H1 (cell line): ENCODE measurements around the gene DNASE1L1. TPM values are rescaled to one million over a fixed set of nuclear protein-coding genes. Genes with fewer than 3 reads are reported as not detected.

ENCODE experiments used
- CTCF ChIA-PET: fragments of 300-600 bp; sonication (Branson Sonifier 250); formaldehyde crosslinking; loops from one replicate; lab custom pipeline; 2021; ENCODE audit not compliant: partially characterized antibody; lab: Charles Lee
- POLR2A ChIA-PET: fragments of 300-600 bp; sonication (Branson Sonifier 250); formaldehyde crosslinking; loops from one replicate; lab custom pipeline; 2021; ENCODE audit warnings: inconsistent platforms; ENCODE audit not compliant: partially characterized antibody; lab: Charles Lee
- DNase-seq, 2 experiments: peaks; one replicate each; pipeline versions ENCODE4 v3.0.0 to v3.0.0-alpha.2; 2010 to 2022; ENCODE audit warnings: low spot score in 2 of 2, low read depth in 1 of 2, mixed read lengths in 1 of 2
- FAIRE-seq: peaks from 2 replicates; lab custom pipeline; 2011; peaks lifted over from hg19 to GRCh38; lab: Jason Lieb, UNC
- H2AFZ ChIP-seq: 2 replicates; pipeline ENCODE4 v1.8.1; 2012; ENCODE audit warnings: low read length, inconsistent platforms
- H2AK5ac ChIP-seq: 2 replicates; pipeline ENCODE4 v1.6.1; 2013; ENCODE audit warnings: low read depth, low read length
- H2BK120ac ChIP-seq: replicated peaks from 2 replicates; pipeline ENCODE3; 2013; ENCODE audit warnings: low read depth, low read length, inconsistent platforms
- H2BK12ac ChIP-seq: 2 replicates; pipeline ENCODE4 v1.6.1; 2013; ENCODE audit warnings: low read depth, low read length
- H2BK15ac ChIP-seq: 2 replicates; pipeline ENCODE4 v1.6.1; 2013; ENCODE audit warnings: low read length
- H2BK20ac ChIP-seq: 2 replicates; pipeline ENCODE4 v1.6.1; 2013; ENCODE audit warnings: low read length
- H2BK5ac ChIP-seq: 2 replicates; pipeline ENCODE4 v1.6.1; 2013; ENCODE audit warnings: low read depth, low read length
- H3K14ac ChIP-seq: 2 replicates; pipeline ENCODE4 v1.6.1; 2013; ENCODE audit warnings: inconsistent platforms; ENCODE audit not compliant: insufficient read length
- H3K18ac ChIP-seq: 2 replicates; pipeline ENCODE4 v1.6.1; 2013; ENCODE audit warnings: low read length; ENCODE audit errors: extremely low read depth
- H3K23ac ChIP-seq: 2 replicates; pipeline ENCODE4 v1.6.1; 2013; ENCODE audit warnings: inconsistent platforms; ENCODE audit not compliant: insufficient read length
- H3K23me2 ChIP-seq: 2 replicates; pipeline ENCODE4 v1.6.1; 2013; ENCODE audit warnings: low read depth, low read length
- H3K27ac ChIP-seq: 2 replicates; pipeline ENCODE4 v1.6.1; 2011; ENCODE audit warnings: low read depth, low read length, inconsistent platforms
- H3K27me3 ChIP-seq, 4 experiments: replicated peaks in 1 of 4; 1 replicate in 1 of 4; 2 replicates in 3 of 4; pipeline versions ENCODE4 v1.6.1 to v1.8.1; 2011 to 2013; ENCODE audit warnings: low read length in 3 of 4, mild to moderate bottlenecking in 3 of 4, inconsistent platforms in 2 of 4, mixed read lengths in 2 of 4, moderate library complexity in 1 of 4; ENCODE audit not compliant: control insufficient read depth in 3 of 4, insufficient read depth in 3 of 4; ENCODE audit errors: extremely low read depth in 1 of 4
- H3K36me3 ChIP-seq, 4 experiments: 2 replicates each; pipeline versions ENCODE4 v1.6.1 to v1.8.1; 2011 to 2013; ENCODE audit warnings: mild to moderate bottlenecking in 4 of 4, low read length in 3 of 4, moderate library complexity in 2 of 4, control low read depth in 1 of 4, inconsistent platforms in 1 of 4; ENCODE audit not compliant: insufficient read depth in 4 of 4, control insufficient read depth in 2 of 4
- H3K4ac ChIP-seq: replicated peaks from 2 replicates; pipeline ENCODE3; 2013; ENCODE audit warnings: low read length, low read depth, mixed read lengths, inconsistent platforms; ENCODE audit not compliant: insufficient read length
- H3K4me1 ChIP-seq, 4 experiments: replicated peaks in 1 of 4; 1 replicate in 1 of 4; 2 replicates in 3 of 4; pipeline versions ENCODE4 v1.6.1 to v1.8.1; 2011 to 2013; ENCODE audit warnings: low read length in 3 of 4, inconsistent platforms in 2 of 4, mixed read lengths in 1 of 4; ENCODE audit not compliant: insufficient read depth in 4 of 4, control insufficient read depth in 3 of 4
- H3K4me2 ChIP-seq, 2 experiments: 2 replicates each; pipeline versions ENCODE4 v1.6.1 to v1.8.1; 2011 to 2013; ENCODE audit warnings: low read depth in 2 of 2, low read length in 2 of 2, control low read depth in 1 of 2, inconsistent platforms in 1 of 2, mild to moderate bottlenecking in 1 of 2; ENCODE audit not compliant: insufficient read depth in 1 of 2
- H3K4me3 ChIP-seq, 4 experiments: fragments of 200-600, 300-600 bp in 1 of 4; sonication (generic), shearing (Covaris generic), sonication (Bioruptor Twin) in 1 of 4; 2 replicates each; pipeline versions ENCODE4 v1.5.1 to v1.8.1; 2011 to 2016; ENCODE audit warnings: low read length in 4 of 4, low read depth in 3 of 4, control low read depth in 2 of 4, inconsistent platforms in 2 of 4, mild to moderate bottlenecking in 2 of 4, mixed read lengths in 1 of 4, moderate library complexity in 1 of 4; ENCODE audit not compliant: insufficient read depth in 2 of 4; ENCODE audit errors: extremely low read depth in 1 of 4
- H3K56ac ChIP-seq: replicated peaks from 2 replicates; pipeline ENCODE3; 2013; ENCODE audit warnings: low read depth, mild to moderate bottlenecking, mixed read lengths, low read length, inconsistent platforms; ENCODE audit not compliant: insufficient read length
- H3K79me1 ChIP-seq: 2 replicates; pipeline ENCODE4 v1.6.1; 2013; ENCODE audit warnings: low read depth, low read length, control low read depth
- H3K79me2 ChIP-seq, 2 experiments: 2 replicates each; pipeline versions ENCODE4 v1.6.1 to v1.8.1; 2012 to 2013; ENCODE audit warnings: low read length in 2 of 2, mild to moderate bottlenecking in 2 of 2, inconsistent platforms in 1 of 2; ENCODE audit not compliant: insufficient read depth in 2 of 2, control insufficient read depth in 1 of 2
- H3K9ac ChIP-seq, 4 experiments: replicated peaks in 1 of 4; 1 replicate in 1 of 4; 2 replicates in 3 of 4; pipeline versions ENCODE4 v1.6.1 to v1.8.1; 2011 to 2013; ENCODE audit warnings: low read depth in 3 of 4, low read length in 3 of 4, control low read depth in 2 of 4, mild to moderate bottlenecking in 2 of 4, moderate library complexity in 2 of 4, inconsistent platforms in 1 of 4; ENCODE audit errors: extremely low read depth in 1 of 4
- H3K9me3 ChIP-seq, 2 experiments: 2 replicates each; pipeline versions ENCODE4 v1.6.1 to v1.8.1; 2012 to 2013; ENCODE audit warnings: mild to moderate bottlenecking in 2 of 2, moderate library complexity in 2 of 2, control low read depth in 1 of 2, inconsistent platforms in 1 of 2, low read depth in 1 of 2, low read length in 1 of 2, mixed read lengths in 1 of 2; ENCODE audit not compliant: insufficient read depth in 2 of 2
- H4K20me1 ChIP-seq, 2 experiments: replicated peaks in 1 of 2; 2 replicates each; pipeline versions ENCODE3 to v1.8.1; 2011 to 2013; ENCODE audit warnings: inconsistent platforms in 2 of 2, low read length in 2 of 2, mild to moderate bottlenecking in 1 of 2; ENCODE audit not compliant: insufficient read depth in 2 of 2, control insufficient read depth in 1 of 2
- H4K5ac ChIP-seq: 2 replicates; pipeline ENCODE4 v1.6.1; 2013; ENCODE audit warnings: low read length, low read depth, mixed read lengths, inconsistent platforms; ENCODE audit not compliant: insufficient read length
- H4K8ac ChIP-seq: 2 replicates; pipeline ENCODE4 v1.8.0; 2013; ENCODE audit warnings: mild to moderate bottlenecking, moderate library complexity, low read length, inconsistent platforms; ENCODE audit not compliant: insufficient read depth; ENCODE audit errors: extremely low read depth
- H4K91ac ChIP-seq: replicated peaks from 2 replicates; pipeline ENCODE3; 2013; ENCODE audit warnings: low read length, mixed read lengths, inconsistent platforms; ENCODE audit not compliant: insufficient read length
- BRCA1 ChIP-seq: IDR thresholded peaks from 2 replicates; pipeline ENCODE4 v1.6.1; 2012; ENCODE audit warnings: low read depth, low read length, improper control_type of control experiment
- FOSL1 ChIP-seq: IDR thresholded peaks from 2 replicates; pipeline ENCODE4 v1.6.1; 2011; ENCODE audit warnings: mild to moderate bottlenecking, low read depth, low read length, moderate library complexity; ENCODE audit not compliant: insufficient read depth
- POLR2A ChIP-seq, 2 experiments: IDR thresholded peaks; 1 replicate in 1 of 2; 2 replicates in 1 of 2; pipeline ENCODE4 v1.6.1; 2011; ENCODE audit warnings: low read depth in 2 of 2, low read length in 2 of 2, mild to moderate bottlenecking in 2 of 2; ENCODE audit errors: control extremely low read depth in 1 of 2
- POLR2AphosphoS5 ChIP-seq: IDR thresholded peaks from 2 replicates; pipeline ENCODE4 v1.6.1; 2011; ENCODE audit warnings: low read depth, low read length
- SP4 ChIP-seq: IDR thresholded peaks from 2 replicates; pipeline ENCODE4 v1.6.1; 2012; ENCODE audit warnings: low read length, inconsistent platforms
- WGBS, 2 experiments: shearing (Covaris generic) in 1 of 2; methylation state at CpG; one replicate each; pipeline versions ENCODE4 v1.1.6 to v1.1.7; 2013 to 2015; ENCODE audit warnings: low lambda C conversion rate in 2 of 2, mixed read lengths in 2 of 2, inconsistent platforms in 1 of 2, low coverage in 1 of 2, missing lambda C conversion rate in 1 of 2; ENCODE audit not compliant: insufficient replicate concordance in 2 of 2, insufficient coverage in 1 of 2, insufficient read length in 1 of 2; ENCODE audit errors: extremely low coverage in 1 of 2, missing lambda C conversion rate in 1 of 2; 5-methylcytosine and 5-hydroxymethylcytosine counted together
- polyA plus RNA-seq, 7 experiments: library from polyadenylated mRNA; depleted of rRNA in 3 of 7; stranded (reverse) in 5 of 7; unstranded in 2 of 7; fragments of >200 nt in 5 of 7; fragments of 200-250 nt in 2 of 7; gene quantifications; 1 replicate in 5 of 7; 2 replicates in 1 of 7; 4 replicates in 1 of 7; pipeline versions ENCODE4 v1.2.1 to v1.2.3, GENCODE V29; 2011 to 2013; ENCODE audit warnings: missing spikeins in 2 of 7, mixed read lengths in 2 of 7
- total RNA-seq: library from RNA; stranded (reverse); fragmentation: NEBNext Ultra II Directional; extraction: Animal tissue kit (Norgen Biotek cat#: 25700); gene quantifications from 2 replicates; pipeline ENCODE4 v1.2.1, GENCODE V29; 2021

DNASE1L1 gene
- total and polyA plus RNA-seq, 2 of the 8 experiments (the other 6 are each of a cell fraction or from before 2014, with no cell fraction given) = 8.7 to 30.0 TPM

DNA sequence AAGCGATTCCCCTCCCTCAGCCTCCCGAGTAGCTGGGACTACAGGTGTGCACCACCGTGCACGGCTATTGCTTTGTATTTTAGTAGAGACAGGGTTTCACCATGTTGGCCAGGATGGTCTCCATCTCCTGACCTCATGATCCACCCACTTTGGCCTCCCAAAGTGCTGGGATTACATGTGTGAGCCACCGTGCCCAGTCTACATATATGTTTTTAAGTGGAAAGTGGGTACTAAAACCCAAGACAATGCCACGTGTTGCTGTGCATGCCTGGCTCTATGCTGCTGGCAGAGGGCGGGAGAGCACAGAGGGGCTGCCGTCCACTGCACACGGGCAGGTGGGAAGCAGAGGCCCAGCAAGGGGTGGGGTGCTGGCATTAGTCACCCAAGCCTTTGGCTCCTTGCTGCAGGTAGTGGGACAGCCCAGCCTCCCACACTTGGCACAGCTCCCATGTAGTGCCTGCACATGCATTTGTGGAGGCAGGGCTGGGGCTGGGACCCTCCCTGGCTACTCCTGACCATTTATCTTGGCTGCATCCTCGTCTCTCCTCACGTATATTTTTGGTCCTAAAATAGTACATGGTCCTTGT lies 26.5 kb downstream of the DNASE1L1 start:
- H3K27ac ChIP-seq = no peak overlapping the region
- no peak overlapping the region for H3K14ac ChIP-seq
- peaks cover 0 to 2% of the 10 kb centered on the region in 2 experiments for H4K20me1 ChIP-seq
- H2AK5ac ChIP-seq = no peak overlapping the region
- H3K9me3 ChIP-seq = no peaks in the 10 kb centered on the region
- no peak overlapping the region for H2BK12ac ChIP-seq
- no peak overlapping the region for H3K4ac ChIP-seq
- TF ChIP-seq SP4 (no peak), POLR2AphosphoS5 (0 out of 2 replicates have a peak, but pooled peaks have one; percentile 74), POLR2A (IDR thresholded peaks at IDR 0.05; ENCODE audit: control extremely low read depth in 1 of 2, low read depth in 2 of 2, low read length in 2 of 2) (peak in 1 of 2 experiments; percentile 42; a peak in 1 of 3 replicates), BRCA1 (no peak), FOSL1 (no peak)
- DNase-seq = no peak
- CTCF ChIA-PET = interaction anchor here (1.7 to 3.9 kb wide), 2 partner anchors 9 to 145 kb away, joined by 6 to 29 read pairs; partner anchors contain the start of gene FLNA
- no peak for FAIRE-seq
- peaks cover 0 to 26% (median 0%) of the 10 kb centered on the region in 4 experiments; a peak in 2 of 8 replicates for H3K36me3 ChIP-seq
- peaks cover 0 to 20% (median 9%) of the 10 kb centered on the region in 4 experiments; a peak in 6 of 7 replicates for H3K4me1 ChIP-seq
- H4K5ac ChIP-seq = no peak overlapping the region
- H3K79me2 ChIP-seq = peaks cover 0 to 13% of the 10 kb centered on the region in 2 experiments; a peak in 2 of 4 replicates
- no peak overlapping the region for H3K9ac ChIP-seq
- no peak overlapping the region for H4K91ac ChIP-seq
- peaks cover 4% of the 10 kb centered on the region; the same call in 1 of the 2 replicates for H3K23me2 ChIP-seq
- no peak overlapping the region for H4K8ac ChIP-seq
- no peaks in the 10 kb centered on the region for H3K27me3 ChIP-seq
- WGBS, 2 experiments = 95% methylated on average over 11 of the region's 11 CpGs; no CpG with 5 or more reads in 1 of the 2 experiments
- H3K4me2 ChIP-seq = no peak overlapping the region; a peak in 1 of 4 replicates
- no peak overlapping the region for H3K4me3 ChIP-seq
- no peaks in the 10 kb centered on the region for H3K79me1 ChIP-seq
- no peak overlapping the region for H2BK15ac ChIP-seq
- H3K18ac ChIP-seq = no peak overlapping the region
- no peak overlapping the region for H3K56ac ChIP-seq
- no peak overlapping the region for H2BK5ac ChIP-seq
- H2BK20ac ChIP-seq = no peak overlapping the region
- H2BK120ac ChIP-seq = no peak overlapping the region
- no peak overlapping the region for H3K23ac ChIP-seq
- POLR2A ChIA-PET = interaction anchor here (1.2 to 6.5 kb wide), 5 partner anchors 9 to 34 kb away, joined by 5 to 107 read pairs (median 31); partner anchors contain the start of genes FLNA and RPL10
- H2AFZ ChIP-seq = no peak overlapping the region
